ENCODE results near the gene SELENOT.

GRCh38 chr3:150603980-150604319 is 829 bp downstream of the SELENOT start:
- TF ChIP-seq CTCF (conservative IDR thresholded peaks at IDR 0.05) (no peak), ZFX (IDR thresholded peaks at IDR 0.05) (no peak)

Data from C4-2B (cell line).